SK-N-DZ (cell line): ENCODE measurements around the gene USF1.
"Not testable (repeated sequence)": the region's sequence is repeated elsewhere in the genome, so short reads cannot be mapped to it uniquely, and the experiment has no call there.

Experiments used
- DNase-seq: peaks from one replicate; pipeline ENCODE4 v3.0.0-alpha.2; 2015; ENCODE audit warnings: low spot score

USF1 gene

GRCh38 chr1:161048949-161049722 lies 3.4 kb upstream of the USF1 start:
- no peak for DNase-seq

GRCh38 chr1:161047436-161048420 lies 2.0 kb upstream of the USF1 start:
- no peak for DNase-seq

- DNase-seq, result no peak
These were observed 940 bp upstream of the USF1 start for GRCh38 chr1:161046605-161047228.

DNA sequence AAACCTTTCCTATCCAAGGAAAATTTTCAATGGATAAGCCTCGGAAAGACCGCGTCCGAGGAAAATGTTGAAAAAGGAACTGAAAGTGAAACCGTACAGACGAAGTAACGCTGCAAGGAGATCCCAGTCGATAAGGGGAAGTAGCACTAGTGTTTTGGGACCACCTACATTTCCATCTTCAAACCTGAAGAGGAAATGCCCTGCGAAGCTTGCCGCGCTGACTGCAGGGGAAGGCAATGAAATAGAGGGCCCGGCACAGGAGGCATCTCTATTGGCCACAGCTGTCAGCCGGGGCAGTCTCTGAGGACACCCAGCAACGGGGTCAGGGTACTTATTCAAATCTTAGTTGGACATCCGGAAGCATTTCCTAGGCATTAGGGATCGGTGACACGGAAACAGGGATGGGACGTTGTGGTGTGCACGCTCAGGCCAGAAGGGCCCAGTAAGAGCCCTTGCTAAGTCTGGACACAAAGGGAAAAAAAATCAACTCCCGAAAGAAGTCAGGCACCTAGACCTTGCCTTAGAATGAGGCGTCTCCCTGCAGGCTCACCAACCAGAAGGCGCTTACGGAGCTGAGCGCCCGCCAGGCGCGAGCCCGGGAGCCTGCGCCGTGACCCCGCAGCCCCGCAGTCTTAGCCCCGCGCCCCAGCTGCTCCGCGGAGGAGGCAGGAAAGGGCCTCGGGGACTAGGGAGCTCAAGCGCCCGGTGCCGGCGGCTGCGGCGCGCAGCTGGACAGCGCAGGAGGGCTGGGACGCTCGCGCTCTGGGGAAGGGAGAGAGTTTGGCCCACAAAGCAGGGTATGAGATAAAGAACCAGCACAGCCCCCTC lies 655 bp downstream of the USF1 start:
- peak; percentile 83 for DNase-seq

DNA sequence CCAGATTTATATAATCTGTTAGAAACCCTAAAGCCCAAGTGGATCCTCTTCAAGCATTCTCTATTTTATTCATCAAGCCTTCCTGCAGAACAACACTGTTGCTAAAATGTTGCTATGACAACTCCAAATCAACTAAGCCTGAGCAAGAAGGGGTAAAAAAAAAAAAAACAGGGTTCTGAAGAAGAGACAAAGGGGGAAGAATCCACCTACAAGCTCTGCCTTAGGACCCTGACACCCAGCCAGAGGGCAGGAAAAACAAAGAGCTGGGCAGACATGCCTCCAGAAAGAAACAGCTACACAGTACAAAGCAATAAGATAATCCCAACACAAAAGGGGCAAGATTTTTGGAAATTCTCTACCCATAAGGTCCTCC lies 1.3 kb downstream of the USF1 start:
- DNase-seq, result no peak

DNA sequence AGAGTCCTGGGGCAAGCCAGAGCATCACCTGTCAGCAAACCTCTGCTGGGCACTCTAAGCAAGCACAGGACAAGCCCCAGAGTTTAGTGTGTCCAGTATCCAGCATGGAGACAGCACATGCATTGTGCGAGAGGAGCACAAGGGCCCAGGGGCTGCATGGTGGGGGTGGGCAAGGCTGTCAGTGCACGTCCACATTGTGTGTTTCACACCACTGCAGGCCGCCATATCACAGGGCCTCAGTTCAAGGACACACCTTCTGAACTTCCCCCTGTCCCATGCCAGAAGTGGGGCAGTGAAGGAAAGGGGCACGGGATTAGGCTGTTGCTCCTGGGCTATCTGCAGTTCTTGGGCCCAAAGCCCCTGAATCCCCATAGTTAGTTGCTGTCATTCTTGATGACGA lies 6.2 kb downstream of the USF1 start:
- DNase-seq, result no peak

DNA sequence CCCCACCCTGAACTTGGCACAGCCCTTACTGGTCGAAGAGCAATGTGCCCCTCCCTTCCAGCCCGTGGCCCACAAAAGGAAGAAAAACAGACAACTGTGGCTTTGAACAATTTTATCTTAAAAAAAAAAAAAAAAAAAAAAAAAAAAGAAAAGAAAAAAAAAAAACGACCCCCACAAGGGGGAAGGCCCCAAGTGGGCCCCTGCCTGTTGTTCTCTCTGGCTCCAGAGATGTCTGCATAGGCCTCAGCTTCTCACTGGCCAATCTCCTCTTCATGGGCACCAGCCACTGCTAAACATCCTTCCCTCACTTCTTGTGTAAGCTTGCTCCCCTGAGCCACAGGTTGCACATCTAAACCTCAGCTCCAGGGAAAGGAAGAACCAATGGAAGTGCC lies 6.6 kb downstream of the USF1 start:
- no peak for DNase-seq

- DNase-seq, result no peak
These were observed 7.1 kb downstream of the USF1 start, which contains the start of gene TSTD1 for GRCh38 chr1:161038523-161039153. Gene TSTD1 (minus strand): TSS chr1:161038964. CDS start chr1:161038889, 75 bp downstream.

GRCh38 chr1:161037661-161038522 lies 7.9 kb downstream of the USF1 start:
- DNase-seq, result no peak

GRCh38 chr1:161033751-161034150 lies 12.0 kb downstream of the USF1 start:
- DNase-seq, result no peak

GRCh38 chr1:161032409-161032808 lies 13.4 kb downstream of the USF1 start:
- no peak for DNase-seq

GRCh38 chr1:161031874-161032273 lies 13.9 kb downstream of the USF1 start:
- no peak for DNase-seq

DNA sequence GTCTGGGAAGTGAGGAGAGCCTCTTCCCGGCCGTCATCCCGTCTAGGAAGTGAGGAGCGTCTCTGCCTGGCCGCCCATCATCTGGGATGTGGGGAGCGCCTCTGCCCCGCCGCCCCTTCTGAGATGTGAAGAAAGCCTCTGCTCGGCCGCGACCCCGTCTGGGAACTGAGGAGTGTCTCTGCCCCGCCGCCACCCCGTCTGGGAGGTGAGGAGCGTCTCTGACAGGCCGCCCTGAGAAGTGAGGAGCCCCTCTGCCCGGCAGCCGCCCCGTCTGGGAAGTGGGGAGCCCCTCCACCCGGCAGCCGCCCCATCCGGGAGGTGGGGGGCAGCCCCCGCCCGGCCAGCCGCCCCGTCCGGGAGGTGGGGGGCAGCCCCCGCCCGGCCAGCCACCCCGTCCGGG lies 16.3 kb downstream of the USF1 start:
- DNase-seq, result not testable (repeated sequence)

GRCh38 chr1:161026954-161027353 lies 18.8 kb downstream of the USF1 start:
- DNase-seq, result not testable (repeated sequence)

DNA sequence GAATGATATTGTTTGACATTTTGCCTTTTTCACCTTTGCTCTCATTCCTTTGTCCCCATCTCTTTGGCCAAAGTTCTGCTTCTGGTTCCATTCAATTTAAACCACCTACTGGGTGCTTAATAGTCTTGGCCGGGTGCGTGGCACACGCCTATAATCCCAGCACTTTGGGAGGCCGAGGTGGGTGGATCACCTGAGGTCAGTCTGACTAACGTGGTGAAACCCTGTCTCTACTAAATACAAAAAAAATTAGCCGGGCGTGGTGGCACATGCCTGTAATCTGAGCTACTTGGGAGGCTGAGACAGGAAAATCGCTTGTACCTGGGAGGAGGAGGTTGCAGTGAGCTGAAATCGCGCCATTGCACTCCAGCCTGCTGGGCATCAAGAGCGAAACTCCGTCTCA lies 23.3 kb downstream of the USF1 start:
- DNase-seq, result not testable (repeated sequence)

DNA sequence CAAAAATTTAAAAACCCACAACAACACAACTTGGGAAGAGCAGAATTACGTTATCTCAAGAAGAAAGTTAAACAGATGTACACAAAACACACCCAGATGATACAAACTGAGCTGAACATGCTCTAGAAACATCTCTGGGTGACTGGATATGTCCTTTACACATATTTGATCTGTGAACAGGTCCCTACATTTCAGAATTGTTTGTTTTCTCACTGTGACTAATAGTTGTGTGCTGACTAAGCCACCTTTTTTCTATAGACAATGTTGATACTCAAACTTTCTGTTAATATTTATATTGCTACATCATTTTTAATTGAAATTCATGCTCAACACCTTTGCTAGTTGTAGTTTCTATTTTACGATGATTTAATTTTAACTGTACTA lies 23.8 kb downstream of the USF1 start:
- DNase-seq, result no peak

DNA sequence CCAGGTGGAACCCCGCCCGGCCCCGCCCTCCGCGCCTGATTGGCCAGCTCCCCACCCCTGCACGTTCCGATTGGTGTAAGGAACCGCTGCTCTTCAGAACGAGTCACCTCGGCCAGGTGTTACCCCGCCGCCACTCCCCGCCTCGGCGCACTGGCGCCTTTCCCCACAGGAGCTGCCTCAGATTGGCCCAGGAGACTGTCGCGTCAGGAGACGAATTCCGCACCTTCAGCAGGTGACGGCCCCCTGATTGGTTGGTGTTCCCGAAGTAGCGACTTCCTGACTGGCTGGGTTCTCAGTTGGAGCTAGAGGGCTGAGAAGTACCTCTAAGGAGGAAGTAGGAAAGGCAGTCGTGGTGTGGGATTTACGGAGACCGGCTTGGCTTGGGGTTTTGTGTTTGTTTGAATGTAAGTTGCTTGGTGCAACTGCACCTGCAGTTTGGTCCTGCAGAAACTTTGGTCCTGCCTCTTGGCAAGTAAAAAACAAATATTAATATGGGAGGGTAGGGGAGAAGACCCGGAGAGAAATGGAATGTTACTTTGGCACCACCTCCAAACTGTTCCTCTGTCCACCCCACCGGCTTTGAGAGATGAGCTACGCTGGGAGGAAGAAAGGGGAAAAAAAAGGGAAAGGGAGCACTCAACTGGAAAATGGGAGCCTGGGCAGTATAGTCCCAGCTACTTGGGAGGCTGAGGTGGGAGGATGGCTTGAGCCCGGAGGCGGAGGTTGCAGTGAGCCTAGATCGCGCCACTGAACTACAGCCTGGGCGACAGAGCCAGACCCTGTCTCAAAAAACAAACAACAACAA lies 24.4 kb downstream of the USF1 start:
- no peak for DNase-seq

DNA sequence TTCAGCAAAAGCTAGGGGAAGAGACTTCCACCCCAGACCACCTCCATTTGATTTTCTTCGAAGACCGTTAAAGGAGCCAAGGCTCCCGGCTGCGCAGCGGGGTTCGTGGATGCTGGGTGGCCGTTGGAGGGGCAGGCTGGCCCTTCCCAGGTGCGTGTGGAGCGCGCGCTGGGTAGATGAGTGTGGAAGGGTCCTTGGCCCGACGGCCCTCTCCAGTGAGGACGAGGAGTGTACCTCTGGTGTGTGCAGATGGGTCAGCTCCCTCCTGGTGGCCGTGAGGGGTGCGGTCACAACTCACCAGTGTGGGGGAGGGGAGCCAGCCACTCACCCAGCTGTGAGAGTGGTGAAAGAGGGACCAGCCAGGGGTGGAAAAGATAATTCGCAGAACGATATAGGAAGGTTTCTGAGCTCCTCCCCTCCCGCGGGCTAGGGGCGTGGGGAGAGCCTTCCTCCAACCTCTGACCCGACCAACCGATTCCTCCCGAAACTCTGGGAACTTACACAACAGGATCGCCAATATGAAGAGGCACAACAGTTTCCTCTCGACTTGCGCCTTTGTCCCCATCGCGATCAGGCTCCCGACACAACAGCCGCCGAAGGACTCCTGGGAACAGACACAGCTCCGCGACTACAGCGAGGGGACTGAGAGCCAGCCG lies 25.1 kb downstream of the USF1 start, which contains the start of gene F11R:
Gene F11R, minus strand, starts transcription at position 644 of the 656 bp plus-strand sequence. Its CDS starts 79 bp downstream, at position 565.
- no peak for DNase-seq
